Neutrophil (primary cell): ENCODE results near the gene TRIOBP.

Source experiments
- H3K27ac ChIP-seq: fragments of 200-600 bp; sonication (generic); 2 replicates; pipeline ENCODE4 v1.5.1; 2016; ENCODE audit warnings: mild to moderate bottlenecking, moderate library complexity
- H3K27me3 ChIP-seq: fragments of 200-600 bp; sonication (generic); 2 replicates; pipeline ENCODE4 v1.6.0; 2016; ENCODE audit warnings: mild to moderate bottlenecking
- H3K36me3 ChIP-seq: fragments of 200-600 bp; sonication (generic); 2 replicates; pipeline ENCODE4 v1.5.1; 2017
- H3K4me1 ChIP-seq, 2 experiments: fragments of 200-600 bp in 1 of 2; sonication (generic) in 1 of 2; 1 replicate in 1 of 2; 2 replicates in 1 of 2; pipeline versions ENCODE4 v1.5.1 to v1.6.1; 2013 to 2016; ENCODE audit warnings: low read depth in 1 of 2, low read length in 1 of 2, mild to moderate bottlenecking in 1 of 2, moderate library complexity in 1 of 2; ENCODE audit not compliant: control insufficient read depth in 1 of 2, insufficient read depth in 1 of 2
- H3K4me3 ChIP-seq, 2 experiments: fragments of 200-600 bp in 1 of 2; sonication (generic) in 1 of 2; 1 replicate in 1 of 2; 2 replicates in 1 of 2; pipeline ENCODE4 v1.5.1; 2013 to 2016; ENCODE audit warnings: low read depth in 1 of 2, low read length in 1 of 2, mild to moderate bottlenecking in 1 of 2, moderate library complexity in 1 of 2
- H3K9me3 ChIP-seq: fragments of 200-600 bp; sonication (generic); 2 replicates; pipeline ENCODE4 v1.5.1; 2016
- TF ChIP-seq, protein P1 (sequence below): fragments of 200-600 bp; sonication (generic); IDR thresholded peaks from 2 replicates; pipeline ENCODE4 v1.5.1; 2016; ENCODE audit warnings: antibody characterized with exemption

TRIOBP gene

DNA sequence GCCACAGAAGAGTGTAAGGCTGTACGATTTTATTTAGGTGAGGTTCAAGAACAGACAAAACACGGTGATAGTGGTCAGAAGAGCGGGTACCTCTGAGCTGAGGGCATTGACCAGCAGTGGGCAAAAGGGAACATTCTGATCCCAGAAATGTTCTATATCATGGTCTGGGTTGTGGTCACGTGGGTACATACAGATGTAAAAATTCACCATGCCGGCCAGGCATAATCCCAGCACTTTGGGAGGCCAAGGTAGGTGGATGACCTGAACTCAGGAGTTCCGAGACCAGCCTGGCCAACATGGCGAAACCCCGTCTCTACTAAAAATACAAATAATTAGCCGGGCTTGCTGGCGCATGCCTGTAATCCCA is 79.8 kb downstream of the TRIOBP start:
- TF ChIP-seq, protein P1, sequence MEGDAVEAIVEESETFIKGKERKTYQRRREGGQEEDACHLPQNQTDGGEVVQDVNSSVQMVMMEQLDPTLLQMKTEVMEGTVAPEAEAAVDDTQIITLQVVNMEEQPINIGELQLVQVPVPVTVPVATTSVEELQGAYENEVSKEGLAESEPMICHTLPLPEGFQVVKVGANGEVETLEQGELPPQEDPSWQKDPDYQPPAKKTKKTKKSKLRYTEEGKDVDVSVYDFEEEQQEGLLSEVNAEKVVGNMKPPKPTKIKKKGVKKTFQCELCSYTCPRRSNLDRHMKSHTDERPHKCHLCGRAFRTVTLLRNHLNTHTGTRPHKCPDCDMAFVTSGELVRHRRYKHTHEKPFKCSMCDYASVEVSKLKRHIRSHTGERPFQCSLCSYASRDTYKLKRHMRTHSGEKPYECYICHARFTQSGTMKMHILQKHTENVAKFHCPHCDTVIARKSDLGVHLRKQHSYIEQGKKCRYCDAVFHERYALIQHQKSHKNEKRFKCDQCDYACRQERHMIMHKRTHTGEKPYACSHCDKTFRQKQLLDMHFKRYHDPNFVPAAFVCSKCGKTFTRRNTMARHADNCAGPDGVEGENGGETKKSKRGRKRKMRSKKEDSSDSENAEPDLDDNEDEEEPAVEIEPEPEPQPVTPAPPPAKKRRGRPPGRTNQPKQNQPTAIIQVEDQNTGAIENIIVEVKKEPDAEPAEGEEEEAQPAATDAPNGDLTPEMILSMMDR: no peak
- H3K27ac ChIP-seq: no peak overlapping the region
- H3K4me3 ChIP-seq: no peak overlapping the region

DNA sequence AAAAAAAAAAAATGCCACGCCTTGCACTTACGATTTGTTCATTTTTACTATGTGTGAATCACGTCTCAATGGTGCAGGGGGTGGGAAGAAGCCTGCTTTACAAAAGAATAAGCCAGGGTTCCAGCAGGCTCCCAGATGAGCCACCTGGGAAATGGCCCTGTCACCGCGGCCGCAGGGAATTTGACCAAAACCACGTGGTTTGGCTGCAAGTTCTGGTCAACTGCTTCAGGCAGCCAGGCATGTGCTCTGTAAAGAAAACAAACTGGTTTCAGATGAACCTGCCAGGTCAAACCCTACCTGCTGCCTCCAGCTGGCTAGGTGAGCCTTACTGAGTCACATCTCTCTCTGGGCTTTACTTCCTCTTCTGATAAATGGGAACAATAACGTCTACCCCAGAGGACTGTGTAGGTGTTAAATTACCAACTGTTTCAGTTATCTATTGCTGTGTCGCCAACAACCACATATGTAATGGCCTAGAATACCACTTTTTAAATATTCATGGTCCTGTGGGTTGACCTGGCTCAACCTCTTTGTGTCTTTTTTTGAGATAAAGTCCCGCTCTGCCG is 80.4 kb downstream of the TRIOBP start:
- Histone ChIP-seq H3K4me1 (no peaks in the 10 kb centered on the region), H3K27me3 (no peaks in the 10 kb centered on the region), H3K9me3 (no peaks in the 10 kb centered on the region), H3K27ac (no peak overlapping the region), H3K36me3 (peaks cover 41% of the 10 kb centered on the region), H3K4me3 (no peak overlapping the region)
- TF ChIP-seq, protein P1: no peak

More for the DNA sequence above, 79.8 kb downstream of the TRIOBP start:
- no peaks in the 10 kb centered on the region for H3K27me3 ChIP-seq
- no peaks in the 10 kb centered on the region for H3K4me1 ChIP-seq
- no peaks in the 10 kb centered on the region for H3K9me3 ChIP-seq
- H3K36me3 ChIP-seq: peaks cover 47% of the 10 kb centered on the region

DNA sequence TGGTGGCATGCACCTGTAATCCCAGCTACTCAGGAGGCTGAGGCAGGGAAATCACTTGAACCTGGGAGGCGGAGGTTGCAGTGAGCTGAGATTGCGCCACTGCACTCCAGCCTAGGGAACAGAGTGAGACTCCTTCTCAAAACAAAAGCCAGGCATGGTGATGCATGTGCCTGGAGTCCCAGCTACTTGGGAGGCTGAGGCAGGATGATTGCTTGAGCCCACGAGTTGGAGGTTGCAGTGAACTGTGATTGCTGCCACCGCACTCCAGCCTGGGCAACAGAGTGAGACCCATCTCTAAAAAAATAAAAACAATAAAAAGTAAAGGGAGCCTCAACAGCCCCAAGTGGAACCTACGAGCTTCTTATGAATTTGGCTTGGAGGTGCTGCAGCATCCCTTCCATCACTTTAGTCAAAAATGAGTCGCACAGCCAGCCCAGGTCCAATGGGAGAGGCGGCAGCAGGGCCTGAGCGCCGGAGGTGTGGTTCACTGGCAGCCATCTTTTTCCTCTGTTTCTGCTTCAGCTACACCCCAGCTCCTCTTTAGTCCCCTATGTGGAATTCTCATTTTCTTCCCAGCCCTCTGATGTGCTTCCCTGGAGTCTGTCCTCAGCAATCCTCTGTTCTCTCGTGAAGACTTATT is 81.6 kb downstream of the TRIOBP start:
- Histone ChIP-seq H3K27ac (no peak overlapping the region), H3K36me3 (peaks cover 28% of the 10 kb centered on the region), H3K4me3 (no peak overlapping the region), H3K4me1 (no peaks in the 10 kb centered on the region), H3K9me3 (no peaks in the 10 kb centered on the region), H3K27me3 (no peaks in the 10 kb centered on the region)
- TF ChIP-seq, protein P1: no peak

DNA sequence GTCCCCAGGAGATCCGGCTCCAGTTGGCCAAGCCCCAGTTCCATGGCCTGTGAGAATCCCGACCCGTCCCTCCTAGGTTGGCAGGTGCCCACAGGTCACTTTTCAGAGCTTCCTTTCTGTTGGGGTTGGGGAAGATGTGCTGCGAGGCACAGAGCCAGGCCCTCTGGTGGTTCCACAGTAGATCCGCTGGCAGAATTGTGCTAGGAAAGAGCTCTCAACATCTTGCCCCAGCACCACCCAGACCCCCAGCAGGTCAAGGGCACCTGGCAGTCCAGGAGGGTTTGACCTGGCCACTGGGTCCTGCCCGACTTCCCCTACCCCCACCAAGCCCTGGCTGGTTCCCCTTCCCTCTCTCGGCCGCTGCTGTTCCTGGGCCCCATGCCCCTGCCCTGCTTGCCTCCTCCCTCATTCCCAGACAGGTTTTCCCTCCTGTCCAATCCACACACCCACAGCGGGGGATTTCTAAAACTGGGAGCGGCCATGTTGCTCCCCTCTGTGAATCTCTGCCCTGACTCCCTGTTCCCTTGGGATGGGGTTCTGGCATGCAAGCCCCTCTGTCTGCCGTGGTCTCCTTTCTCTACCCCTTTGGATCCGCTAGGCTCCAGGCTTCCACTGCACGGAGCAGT is 84.7 kb downstream of the TRIOBP start:
- Histone ChIP-seq H3K9me3 (no peaks in the 10 kb centered on the region), H3K36me3 (peaks cover under 1% of the 10 kb centered on the region), H3K27ac (no peak overlapping the region), H3K27me3 (no peaks in the 10 kb centered on the region), H3K4me1 (no peaks in the 10 kb centered on the region), H3K4me3 (no peak overlapping the region)
- TF ChIP-seq, protein P1: no peak

DNA sequence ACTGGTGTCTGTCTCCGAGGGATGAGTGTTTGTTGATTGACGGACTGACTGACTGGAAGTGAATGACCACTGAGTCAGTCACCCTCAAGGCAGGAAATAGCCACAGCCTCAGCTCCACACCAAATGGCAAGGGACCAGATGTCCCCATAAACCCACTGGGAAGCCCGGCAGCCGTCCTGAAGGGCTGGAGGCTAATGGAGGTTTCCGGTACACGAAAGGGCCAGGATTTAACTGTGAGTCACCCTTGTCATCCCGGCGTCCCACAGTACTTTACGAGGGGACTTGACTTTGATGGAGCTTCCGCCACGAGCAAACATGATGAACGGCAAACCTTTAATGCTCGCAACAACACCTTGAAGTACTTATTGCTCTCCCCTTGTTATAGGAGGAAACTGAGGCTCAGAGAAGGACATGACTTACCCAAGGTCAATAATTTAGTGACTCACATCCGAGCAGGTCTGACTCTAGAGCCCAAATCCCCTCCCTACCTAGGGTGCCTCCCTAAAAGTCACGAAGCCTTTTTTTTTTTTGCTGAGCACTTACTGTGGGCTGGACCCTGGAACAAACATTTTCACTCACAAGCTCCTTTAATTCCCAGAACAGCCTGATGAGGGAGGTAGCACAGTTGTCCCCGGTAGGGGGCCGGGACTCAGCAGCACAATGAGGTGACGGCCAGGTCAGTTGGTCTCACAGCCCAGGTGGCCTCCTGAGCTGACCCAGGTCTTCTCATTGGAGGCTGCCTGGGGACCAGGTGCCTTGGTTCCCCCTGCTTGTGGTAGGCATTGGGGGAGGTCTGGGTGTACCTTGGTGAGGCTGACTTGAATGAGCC is 85.7 kb downstream of the TRIOBP start:
- TF ChIP-seq, protein P1: no peak
- Histone ChIP-seq H3K27me3 (no peaks in the 10 kb centered on the region), H3K4me3 (no peak overlapping the region), H3K27ac (no peak overlapping the region), H3K9me3 (no peaks in the 10 kb centered on the region), H3K4me1 (no peaks in the 10 kb centered on the region), H3K36me3 (no peaks in the 10 kb centered on the region)
